HK-2 (cell line): ENCODE results near the gene ZBTB39.
"Not testable (repeated sequence)": the region's sequence is repeated elsewhere in the genome, so short reads cannot be mapped to it uniquely, and the experiment has no call there.

Experiments used
- DNase-seq: peaks from one replicate; pipeline ENCODE4 v3.0.0-alpha.2; 2018; ENCODE audit not compliant: unreplicated experiment

ZBTB39 gene

GRCh38 chr12:56980268-56980667 is 26.1 kb downstream of the ZBTB39 start:
- no peak for DNase-seq

DNA sequence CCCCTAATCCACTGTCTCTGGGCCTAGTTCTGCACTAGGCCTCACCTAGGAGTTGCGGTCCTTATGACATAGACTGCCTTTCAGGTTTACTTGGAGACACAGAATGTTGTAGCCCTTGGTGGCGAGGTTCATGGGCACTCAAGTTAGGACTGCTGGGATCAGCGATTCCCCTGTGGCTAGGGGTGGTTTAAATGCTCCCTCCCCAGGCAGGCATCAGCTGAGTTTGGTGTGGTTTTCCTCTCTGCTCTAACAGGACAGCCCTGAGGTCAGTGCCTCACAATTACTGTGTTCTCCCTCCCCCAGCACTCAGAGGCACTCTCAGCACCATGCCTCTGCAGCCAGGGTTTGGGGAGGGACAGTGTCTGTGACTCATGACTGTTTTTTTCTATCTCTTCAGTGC is 26.7 kb downstream of the ZBTB39 start:
- DNase-seq: no peak

- no peak for DNase-seq
These were observed 27.8 kb downstream of the ZBTB39 start for GRCh38 chr12:56978397-56979138.

GRCh38 chr12:56977361-56977760 is 29.0 kb downstream of the ZBTB39 start:
- DNase-seq: not testable (repeated sequence)

DNA sequence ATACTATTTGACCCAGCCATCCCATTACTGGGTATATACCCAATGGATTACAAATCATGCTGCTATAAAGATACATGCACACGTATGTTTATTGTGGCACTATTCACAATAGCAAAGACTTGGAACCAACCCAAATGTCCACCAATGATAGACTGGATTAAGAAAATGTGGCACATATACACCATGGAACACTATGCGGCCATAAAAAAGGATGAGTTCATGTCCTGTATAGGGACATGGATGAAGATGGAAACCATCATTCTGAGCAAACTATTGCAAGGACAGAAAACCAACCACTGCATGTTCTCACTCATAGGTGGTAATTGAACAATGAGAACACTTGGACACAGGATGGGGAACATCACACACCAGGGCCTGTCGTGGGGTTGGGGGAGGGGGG is 32.1 kb downstream of the ZBTB39 start:
- not testable (repeated sequence) for DNase-seq

- DNase-seq: not testable (repeated sequence)
These were observed 37.4 kb downstream of the ZBTB39 start for GRCh38 chr12:56968910-56969309.

GRCh38 chr12:56965997-56966642 is 40.2 kb downstream of the ZBTB39 start:
- not testable (repeated sequence) for DNase-seq

DNA sequence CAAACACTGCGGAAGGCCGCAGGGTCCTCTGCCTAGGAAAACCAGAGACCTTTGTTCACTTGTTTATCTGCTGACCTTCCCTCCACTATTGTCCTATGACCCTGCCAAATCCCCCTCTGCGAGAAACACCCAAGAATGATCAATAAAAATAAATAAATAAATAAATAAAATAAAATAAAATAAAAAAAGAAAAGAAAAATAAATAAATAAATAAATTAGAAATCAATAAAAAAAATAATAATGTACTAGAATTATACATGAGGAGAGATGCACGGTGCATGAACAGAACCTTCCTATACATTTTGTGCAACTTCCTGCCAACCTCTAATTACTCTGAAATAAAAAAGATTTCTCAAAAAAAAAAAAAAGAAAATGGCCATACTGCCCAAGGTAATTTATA is 41.2 kb downstream of the ZBTB39 start:
- DNase-seq: not testable (repeated sequence)

- DNase-seq: not testable (repeated sequence)
These were observed 42.8 kb downstream of the ZBTB39 start for GRCh38 chr12:56963557-56963956.

GRCh38 chr12:56962247-56962646 is 44.1 kb downstream of the ZBTB39 start:
- not testable (repeated sequence) for DNase-seq

GRCh38 chr12:56958422-56958821 is 47.9 kb downstream of the ZBTB39 start:
- DNase-seq: no peak

- no peak for DNase-seq
These were observed 48.9 kb downstream of the ZBTB39 start, which contains the start of gene RDH16 for GRCh38 chr12:56957229-56958052. RDH16 (minus strand) TSS chr12:56957608; CDS start chr12:56957462, 146 bp downstream.

- DNase-seq: no peak
These were observed 50.6 kb downstream of the ZBTB39 start for GRCh38 chr12:56955631-56956256.

- no peak for DNase-seq
These were observed 51.4 kb downstream of the ZBTB39 start for GRCh38 chr12:56954958-56955355.

GRCh38 chr12:56954057-56954957 is 52.0 kb downstream of the ZBTB39 start:
- DNase-seq: no peak

DNA sequence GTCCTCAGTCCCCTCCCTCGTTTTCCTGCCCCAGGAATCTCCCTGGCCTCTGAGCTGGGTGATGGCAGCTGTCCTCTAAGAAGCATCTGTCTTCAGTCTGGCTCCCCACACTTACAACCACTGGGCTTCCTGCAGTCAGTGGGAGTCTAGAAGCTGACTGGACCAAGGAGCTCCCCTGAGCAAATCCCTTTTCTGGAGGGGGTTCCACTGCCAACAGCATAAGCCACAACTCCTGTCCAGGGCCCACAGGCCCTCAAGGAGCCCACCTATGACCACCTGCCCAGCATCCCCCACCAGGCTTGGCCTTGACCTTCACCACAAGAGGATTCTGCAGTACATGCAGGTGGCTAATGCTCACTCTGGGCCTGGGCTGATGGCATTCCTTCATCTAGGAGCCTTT is 53.0 kb downstream of the ZBTB39 start:
- no peak for DNase-seq

GRCh38 chr12:56951582-56952339 is 54.6 kb downstream of the ZBTB39 start:
- DNase-seq: no peak

DNA sequence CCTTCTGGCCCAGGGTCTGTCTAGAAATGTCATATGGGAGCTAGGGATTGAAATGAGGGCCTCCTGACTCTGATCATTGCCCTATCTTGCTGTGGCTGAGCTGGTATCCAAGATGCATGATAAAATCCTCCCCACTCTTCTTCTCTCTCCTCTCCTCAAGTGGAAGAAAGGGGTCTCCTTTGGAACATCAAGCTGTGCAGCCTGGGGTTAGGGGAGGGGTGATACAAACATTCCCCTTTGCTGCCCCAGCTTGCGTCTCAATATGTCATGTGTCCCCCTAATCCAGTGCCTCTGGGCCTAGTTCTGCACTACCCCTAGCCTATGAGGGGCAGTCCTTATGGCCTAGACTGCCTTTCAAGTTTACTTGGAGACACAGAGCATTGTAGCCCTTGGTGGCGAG is 57.5 kb downstream of the ZBTB39 start:
- DNase-seq: no peak
